ENCODE data around the gene HYAL3.
A peak's percentile ranks its signal among the peaks of the same experiment; 100 is the strongest.
"Not testable (repeated sequence)": the region's sequence is repeated elsewhere in the genome, so short reads cannot be mapped to it uniquely, and the experiment has no call there.

HYAL3 gene

GRCh38 chr3:50314342-50314741 is 15.1 kb upstream of the HYAL3 start:
- no peak for DNase-seq (ENCODE audit: low read depth)

GRCh38 chr3:50312041-50312440 is 12.8 kb upstream of the HYAL3 start:
- DNase-seq (ENCODE audit: low read depth) = not testable (repeated sequence)

- no peak for DNase-seq (ENCODE audit: low read depth)
Observed at GRCh38 chr3:50304601-50305000, 5.4 kb upstream of the HYAL3 start.

- DNase-seq (ENCODE audit: low read depth) = no peak
Observed at GRCh38 chr3:50303013-50303815, 4.0 kb upstream of the HYAL3 start, which contains the start of gene HYAL1. Gene HYAL1, minus strand, starts transcription at chr3:50303574. Its CDS starts 618 bp downstream, at chr3:50302956.

GRCh38 chr3:50302095-50303012 is 3.1 kb upstream of the HYAL3 start:
- DNase-seq (ENCODE audit: low read depth) = no peak

GRCh38 chr3:50300681-50301254 is 1.6 kb upstream of the HYAL3 start:
- DNase-seq (ENCODE audit: low read depth) = no peak

- no peak for DNase-seq (ENCODE audit: low read depth)
Observed at GRCh38 chr3:50299929-50300680, 900 bp upstream of the HYAL3 start.

- no peak for DNase-seq (ENCODE audit: low read depth)
Observed at GRCh38 chr3:50299638-50299928, 378 bp upstream of the HYAL3 start.

- no peak for DNase-seq (ENCODE audit: low read depth)
Observed at GRCh38 chr3:50297896-50298725, 1.1 kb downstream of the HYAL3 start.

- no peak for DNase-seq (ENCODE audit: low read depth)
Observed at GRCh38 chr3:50297384-50297775, 1.8 kb downstream of the HYAL3 start.

GRCh38 chr3:50296721-50297383 is 2.4 kb downstream of the HYAL3 start:
- DNase-seq (ENCODE audit: low read depth) = no peak

- DNase-seq (ENCODE audit: low read depth) = no peak
Observed at GRCh38 chr3:50295553-50296431, 3.4 kb downstream of the HYAL3 start.

- no peak for DNase-seq (ENCODE audit: low read depth)
Observed at GRCh38 chr3:50294492-50295403, 4.5 kb downstream of the HYAL3 start.

- no peak for DNase-seq (ENCODE audit: low read depth)
Observed at GRCh38 chr3:50294089-50294488, 5.1 kb downstream of the HYAL3 start.

- DNase-seq (ENCODE audit: low read depth) = no peak
Observed at GRCh38 chr3:50293079-50293801, 6.0 kb downstream of the HYAL3 start.

GRCh38 chr3:50292159-50293078 is 6.8 kb downstream of the HYAL3 start, which contains the start of gene IFRD2:
Gene IFRD2, minus strand, starts transcription at chr3:50292429. Its CDS starts 155 bp downstream, at chr3:50292274.
- DNase-seq (ENCODE audit: low read depth) = peak; percentile 94

Measured in activated gamma-delta T cell treated with anti-CD3 and anti-CD28 coated beads, Interleukin-2, amount 50 U/mL, for 16 hours (primary cell).